HCT116 (cell line): ENCODE data around the gene PICALM. TPM values are rescaled to one million over a fixed set of nuclear protein-coding genes. Genes with fewer than 3 reads are reported as not detected.

ENCODE experiments used
- ATAC-seq: fragments of 200-7000 bp; cut with Tn5 transposase; 2 replicates; pipeline ENCODE4 v1.9.1; 2020; ENCODE audit warnings: mild to moderate bottlenecking, moderate library complexity
- BruUV-seq: library from RNA; stranded (reverse); fragments of 400-500 nt; replicated peaks from 2 replicates; lab custom pipeline; 2021; lab: Mats Ljungman, UMichigan
- CTCF ChIA-PET: fragments of 300-600 bp; sonication (Branson Sonifier 250); formaldehyde crosslinking; loops from one replicate; lab custom pipeline; 2021; ENCODE audit warnings: antibody characterized with exemption; lab: Charles Lee
- POLR2A ChIA-PET: fragments of 300-600, 350-600 bp; sonication (Branson Sonifier 250); formaldehyde crosslinking; loops from one replicate; lab custom pipeline; 2021; ENCODE audit warnings: antibody characterized with exemption; lab: Charles Lee
- RAD21 ChIA-PET, 2 experiments: fragments of 300-600 bp; sonication (Branson Sonifier 250); formaldehyde crosslinking; loops; one replicate each; lab custom pipeline; 2023; ENCODE audit warnings: low total read pairs in 2 of 2; ENCODE audit not compliant: uncharacterized antibody in 2 of 2, unreplicated experiment in 2 of 2, low non-redundant PET in 1 of 2; lab: Charles Lee
- DNase-seq: peaks from one replicate; pipeline ENCODE4 v3.0.0-alpha.2; 2010; ENCODE audit warnings: low read depth, low spot score
- H2AFZ ChIP-seq: fragments of 200-600 bp; shearing (Covaris generic), sonication (generic); 2 replicates; pipeline ENCODE4 v1.6.1; 2017; ENCODE audit warnings: low read depth, mixed run types, mixed read lengths, antibody characterized with exemption, low read length; ENCODE audit not compliant: poor library complexity, severe bottlenecking
- H3K27ac ChIP-seq: 2 replicates; pipeline ENCODE4 v1.5.1; 2012; ENCODE audit warnings: low read depth, low read length
- H3K27me3 ChIP-seq: fragments of 200-600 bp; sonication (generic); 2 replicates; pipeline ENCODE4 v1.6.1; 2016; ENCODE audit warnings: mixed run types, low read length, mixed read lengths; ENCODE audit not compliant: insufficient read depth
- H3K36me3 ChIP-seq, 2 experiments: fragments of 200-500 bp in 1 of 2; fragments of 200-600 bp in 1 of 2; sonication (Bioruptor generic) in 1 of 2; sonication (generic) in 1 of 2; 2 replicates each; pipeline versions ENCODE4 v1.5.1 to v1.6.1; 2014 to 2016; ENCODE audit warnings: low read length in 2 of 2, inconsistent platforms in 1 of 2, mixed read lengths in 1 of 2, mixed run types in 1 of 2; ENCODE audit not compliant: insufficient read depth in 2 of 2, control insufficient read depth in 1 of 2
- H3K4me1 ChIP-seq, 2 experiments: fragments of 200-600 bp in 1 of 2; sonication (generic) in 1 of 2; 2 replicates each; pipeline versions ENCODE4 v1.5.1 to v1.6.1; 2012 to 2017; ENCODE audit warnings: low read length in 2 of 2, inconsistent platforms in 1 of 2, mild to moderate bottlenecking in 1 of 2, mixed read lengths in 1 of 2, mixed run types in 1 of 2, moderate library complexity in 1 of 2; ENCODE audit not compliant: insufficient read depth in 2 of 2, control insufficient read depth in 1 of 2
- H3K4me2 ChIP-seq: fragments of 200-600 bp; sonication (generic); 2 replicates; pipeline ENCODE4 v1.6.1; 2017; ENCODE audit warnings: mixed run types, low read length, mixed read lengths
- H3K4me3 ChIP-seq, 2 experiments: fragments of 200-600 bp in 1 of 2; sonication (generic) in 1 of 2; replicated peaks in 1 of 2; 2 replicates each; pipeline ENCODE4 v1.5.1; 2011 to 2016; ENCODE audit warnings: low read length in 2 of 2, control low read depth in 1 of 2, low read depth in 1 of 2, mild to moderate bottlenecking in 1 of 2, mixed read lengths in 1 of 2, mixed run types in 1 of 2
- H3K79me2 ChIP-seq: fragments of 200-600 bp; sonication (generic); 2 replicates; pipeline ENCODE4 v1.6.1; 2017; ENCODE audit warnings: mild to moderate bottlenecking, mixed run types, low read length, moderate library complexity, mixed read lengths; ENCODE audit not compliant: insufficient read depth
- H3K9ac ChIP-seq: fragments of 200-600 bp; sonication (generic); 2 replicates; pipeline ENCODE4 v1.6.1; 2016; ENCODE audit warnings: low read length, mixed read lengths
- H3K9me2 ChIP-seq: fragments of 200-600 bp; sonication (generic), shearing (Covaris generic); 2 replicates; pipeline ENCODE4 v1.6.1; 2017; ENCODE audit warnings: mixed run types, mild to moderate bottlenecking, moderate library complexity; ENCODE audit not compliant: insufficient read depth
- H3K9me3 ChIP-seq, 2 experiments: fragments of 200-500 bp in 1 of 2; fragments of 200-600 bp in 1 of 2; sonication (Bioruptor generic) in 1 of 2; sonication (generic) in 1 of 2; 2 replicates each; pipeline ENCODE4 v1.6.1; 2014 to 2017; ENCODE audit warnings: low read length in 2 of 2, mixed read lengths in 2 of 2, inconsistent platforms in 1 of 2, low read depth in 1 of 2, mild to moderate bottlenecking in 1 of 2, mixed run types in 1 of 2, moderate library complexity in 1 of 2; ENCODE audit not compliant: control insufficient read depth in 1 of 2, insufficient read depth in 1 of 2
- H4K20me1 ChIP-seq: fragments of 200-600 bp; sonication (generic), shearing (Covaris generic); 2 replicates; pipeline ENCODE4 v1.6.1; 2017; ENCODE audit warnings: mixed run types, mild to moderate bottlenecking, moderate library complexity; ENCODE audit not compliant: insufficient read depth
- ATF3 ChIP-seq: IDR thresholded peaks from 2 replicates; pipeline ENCODE4 v1.6.1; 2012
- CBX3 ChIP-seq: IDR thresholded peaks from 2 replicates; pipeline ENCODE4 v1.6.1; 2012; ENCODE audit warnings: low read depth
- ELF1 ChIP-seq: IDR thresholded peaks from 2 replicates; pipeline ENCODE4 v1.6.1; 2012; ENCODE audit warnings: low read depth, borderline replicate concordance
- EZH2 ChIP-seq: fragments of 200-600 bp; sonication (generic); IDR thresholded peaks from 2 replicates; pipeline ENCODE4 v1.6.1; 2017; ENCODE audit warnings: antibody characterized with exemption, mixed run types
- EZH2phosphoT487 ChIP-seq: fragments of 200-600 bp; IDR thresholded peaks from 2 replicates; pipeline ENCODE4 v1.6.1; 2018; ENCODE audit warnings: antibody characterized with exemption, borderline replicate concordance
- RAD21 ChIP-seq: IDR thresholded peaks from 2 replicates; pipeline ENCODE4 v1.6.1; 2012; ENCODE audit warnings: low read depth, mild to moderate bottlenecking
- SIN3A ChIP-seq: IDR thresholded peaks from 2 replicates; pipeline ENCODE4 v1.6.1; 2012; ENCODE audit warnings: low read depth
- SRF ChIP-seq: IDR thresholded peaks from 2 replicates; pipeline ENCODE4 v1.6.1; 2012; ENCODE audit warnings: low read depth
- YY1 ChIP-seq: IDR thresholded peaks from 2 replicates; pipeline ENCODE4 v1.6.1; 2011; ENCODE audit warnings: low read length, low read depth, moderate library complexity, mild to moderate bottlenecking; ENCODE audit not compliant: insufficient replicate concordance; ENCODE audit errors: extremely low read depth
- ZFX ChIP-seq: fragments of 450-650 bp; IDR thresholded peaks from 2 replicates; pipeline ENCODE4 v1.6.1; 2017
- intact Hi-C: fragments of 100-400 bp; cut with micrococcal nuclease; formaldehyde crosslinking; loops from 2 replicates; pipeline ENCODE4 v1.10.0; 2022
- total RNA-seq: library from RNA; stranded (reverse); gene quantifications from one replicate; pipeline ENCODE4 v1.2.1, GENCODE V29; 2021; ENCODE audit not compliant: unreplicated experiment
- TF ChIP-seq, protein P1 (sequence below), 3 experiments: fragments of 200-600 bp in 1 of 3; sonication (generic) in 1 of 3; IDR thresholded peaks in 2 of 3; conservative IDR thresholded peaks in 1 of 3; 2 replicates each; pipeline ENCODE4 v1.5.1; 2012 to 2017; ENCODE audit warnings: low read depth in 2 of 3, low read length in 2 of 3, antibody characterized with exemption in 1 of 3, borderline replicate concordance in 1 of 3, control low read depth in 1 of 3, mild to moderate bottlenecking in 1 of 3, mixed read lengths in 1 of 3, mixed run types in 1 of 3, moderate library complexity in 1 of 3; ENCODE audit not compliant: insufficient read depth in 1 of 3
- TF ChIP-seq, protein P2 (sequence below): IDR thresholded peaks from 2 replicates; pipeline ENCODE4 v1.6.1; 2012

Gene PICALM
- total RNA-seq, 1 experiment from 2014 or later: 90.6 TPM

GRCh38 chr11:85946221-85946620 lies 122.7 kb downstream of the PICALM start:
- POLR2A ChIA-PET: no interaction called here
- Histone ChIP-seq H3K9me2 (no peaks in the 10 kb centered on the region), H3K4me3 (no peak overlapping the region), H2AFZ (no peak overlapping the region), H3K4me1 (peaks cover 0 to 19% of the 10 kb centered on the region in 2 experiments; a peak in 1 of 4 replicates), H3K4me2 (no peak overlapping the region), H3K9me3 (no peaks in the 10 kb centered on the region; a peak in 1 of 4 replicates), H3K27me3 (no peaks in the 10 kb centered on the region), H3K79me2 (no peaks in the 10 kb centered on the region), H3K9ac (no peak overlapping the region), H4K20me1 (no peaks in the 10 kb centered on the region), H3K36me3 (no peaks in the 10 kb centered on the region), H3K27ac (no peak overlapping the region)
- no TSS peak for BruUV-seq
- intact Hi-C loops: loop anchor here (10.0 kb wide), 1 partner anchor 351 kb away; no protein-coding TSS in a partner anchor
- RAD21 ChIA-PET: no interaction called here
- no peak for ATAC-seq
- CTCF ChIA-PET: no interaction called here
- TF ChIP-seq, protein P1, sequence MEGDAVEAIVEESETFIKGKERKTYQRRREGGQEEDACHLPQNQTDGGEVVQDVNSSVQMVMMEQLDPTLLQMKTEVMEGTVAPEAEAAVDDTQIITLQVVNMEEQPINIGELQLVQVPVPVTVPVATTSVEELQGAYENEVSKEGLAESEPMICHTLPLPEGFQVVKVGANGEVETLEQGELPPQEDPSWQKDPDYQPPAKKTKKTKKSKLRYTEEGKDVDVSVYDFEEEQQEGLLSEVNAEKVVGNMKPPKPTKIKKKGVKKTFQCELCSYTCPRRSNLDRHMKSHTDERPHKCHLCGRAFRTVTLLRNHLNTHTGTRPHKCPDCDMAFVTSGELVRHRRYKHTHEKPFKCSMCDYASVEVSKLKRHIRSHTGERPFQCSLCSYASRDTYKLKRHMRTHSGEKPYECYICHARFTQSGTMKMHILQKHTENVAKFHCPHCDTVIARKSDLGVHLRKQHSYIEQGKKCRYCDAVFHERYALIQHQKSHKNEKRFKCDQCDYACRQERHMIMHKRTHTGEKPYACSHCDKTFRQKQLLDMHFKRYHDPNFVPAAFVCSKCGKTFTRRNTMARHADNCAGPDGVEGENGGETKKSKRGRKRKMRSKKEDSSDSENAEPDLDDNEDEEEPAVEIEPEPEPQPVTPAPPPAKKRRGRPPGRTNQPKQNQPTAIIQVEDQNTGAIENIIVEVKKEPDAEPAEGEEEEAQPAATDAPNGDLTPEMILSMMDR (IDR thresholded peaks at IDR 0.05 in 2 of 3, conservative IDR thresholded peaks at IDR 0.05 in 1 of 3; ENCODE audit: borderline replicate concordance in 1 of 3, insufficient read depth in 1 of 3, low read depth in 2 of 3, low read length in 2 of 3): no peak
- TF ChIP-seq ATF3 (no peak), RAD21 (peak; percentile 13; the same call in 1 of the 2 replicates)
- no peak for DNase-seq

DNA sequence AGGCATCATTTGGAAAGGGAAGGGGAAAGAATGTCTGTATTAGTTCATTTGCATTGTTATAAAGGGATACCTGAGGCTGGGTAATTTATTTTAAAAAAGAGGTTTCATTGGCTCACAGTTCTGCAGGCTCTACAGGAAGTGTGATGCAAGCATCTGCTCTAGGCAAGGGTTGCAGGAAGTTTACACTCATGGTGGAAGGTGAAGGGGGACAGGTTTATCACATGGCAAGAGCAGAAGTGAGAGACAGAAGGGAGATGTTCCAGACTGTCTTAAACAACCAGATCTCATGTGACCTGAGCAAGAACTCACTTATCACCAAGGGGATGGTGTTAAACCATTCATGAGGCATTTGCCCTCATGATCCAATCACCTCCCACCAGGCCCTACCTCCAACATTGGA lies 123.1 kb downstream of the PICALM start:
- H2AFZ ChIP-seq: no peak overlapping the region
- no peak overlapping the region for H3K9ac ChIP-seq
- ChIA-PET POLR2A (no interaction called here), RAD21 (no interaction called here), CTCF (no interaction called here)
- peaks cover 0 to 19% of the 10 kb centered on the region in 2 experiments; a peak in 1 of 4 replicates for H3K4me1 ChIP-seq
- no peak overlapping the region for H3K4me3 ChIP-seq
- DNase-seq (no peak), ATAC-seq (no peak)
- no peaks in the 10 kb centered on the region for H3K9me2 ChIP-seq
- H3K4me2 ChIP-seq: no peak overlapping the region
- H3K27me3 ChIP-seq: no peaks in the 10 kb centered on the region
- no peaks in the 10 kb centered on the region for H3K36me3 ChIP-seq
- H4K20me1 ChIP-seq: no peaks in the 10 kb centered on the region
- no peak overlapping the region for H3K27ac ChIP-seq
- no peaks in the 10 kb centered on the region for H3K79me2 ChIP-seq
- no peaks in the 10 kb centered on the region; a peak in 1 of 4 replicates for H3K9me3 ChIP-seq
- no TSS peak for BruUV-seq
- intact Hi-C loops: loop anchor here (10.0 kb wide), 1 partner anchor 351 kb away; no protein-coding TSS in a partner anchor
- TF ChIP-seq, protein P1 (IDR thresholded peaks at IDR 0.05 in 2 of 3, conservative IDR thresholded peaks at IDR 0.05 in 1 of 3; ENCODE audit: borderline replicate concordance in 1 of 3, insufficient read depth in 1 of 3, low read depth in 2 of 3, low read length in 2 of 3): no peak
- TF ChIP-seq ELF1 (no peak), EZH2 (no peak), YY1 (no peak), ZFX (no peak), SRF (no peak), CBX3 (no peak), EZH2phosphoT487 (no peak), ATF3 (no peak), RAD21 (no peak), SIN3A (no peak)
- TF ChIP-seq, protein P2, sequence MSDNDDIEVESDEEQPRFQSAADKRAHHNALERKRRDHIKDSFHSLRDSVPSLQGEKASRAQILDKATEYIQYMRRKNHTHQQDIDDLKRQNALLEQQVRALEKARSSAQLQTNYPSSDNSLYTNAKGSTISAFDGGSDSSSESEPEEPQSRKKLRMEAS: no peak
